H9 (cell line): ENCODE results near the gene MEI4. TPM values are rescaled to one million over a fixed set of nuclear protein-coding genes. Genes with fewer than 3 reads are reported as not detected.

ENCODE experiments used
- DNase-seq: peaks from one replicate; pipeline ENCODE4 v3.0.0-alpha.2; 2017
- H2AFZ ChIP-seq: one replicate; pipeline ENCODE4 v1.6.1; 2013; ENCODE audit warnings: mild to moderate bottlenecking, low read length, control low read depth, moderate library complexity
- H2AK5ac ChIP-seq: 2 replicates; pipeline ENCODE4 v1.6.1; 2013; ENCODE audit warnings: low read length, control low read depth, mixed read lengths; ENCODE audit not compliant: insufficient read length
- H2BK120ac ChIP-seq: one replicate; pipeline ENCODE4 v1.6.1; 2013; ENCODE audit warnings: low read depth, mild to moderate bottlenecking, low read length, control low read depth, inconsistent platforms; ENCODE audit not compliant: poor library complexity, severe bottlenecking
- H2BK12ac ChIP-seq: 2 replicates; pipeline ENCODE4 v1.6.1; 2013; ENCODE audit warnings: low read length, control low read depth, mixed read lengths, low read depth; ENCODE audit not compliant: insufficient read length
- H2BK15ac ChIP-seq: 2 replicates; pipeline ENCODE4 v1.6.1; 2013; ENCODE audit warnings: low read depth, low read length, control low read depth
- H2BK20ac ChIP-seq: one replicate; pipeline ENCODE4 v1.6.1; 2013; ENCODE audit warnings: low read depth, mild to moderate bottlenecking, low read length, control low read depth, inconsistent platforms; ENCODE audit not compliant: poor library complexity, severe bottlenecking
- H2BK5ac ChIP-seq: 2 replicates; pipeline ENCODE4 v1.6.1; 2013; ENCODE audit warnings: low read length, control low read depth, mixed read lengths; ENCODE audit not compliant: insufficient read length
- H3K14ac ChIP-seq: 2 replicates; pipeline ENCODE4 v1.6.1; 2013; ENCODE audit warnings: low read length, control low read depth; ENCODE audit not compliant: insufficient read depth
- H3K18ac ChIP-seq: 2 replicates; pipeline ENCODE4 v1.6.1; 2013; ENCODE audit warnings: low read depth, mild to moderate bottlenecking, mixed read lengths, low read length, control low read depth; ENCODE audit not compliant: insufficient read length
- H3K23ac ChIP-seq: 2 replicates; pipeline ENCODE4 v1.6.1; 2013; ENCODE audit warnings: low read length, control low read depth, mixed read lengths, low read depth; ENCODE audit not compliant: insufficient read length
- H3K23me2 ChIP-seq: 2 replicates; pipeline ENCODE4 v1.6.1; 2013; ENCODE audit warnings: low read depth, mild to moderate bottlenecking, mixed read lengths, low read length, control low read depth; ENCODE audit not compliant: insufficient read length, poor library complexity, severe bottlenecking
- H3K27ac ChIP-seq: 2 replicates; pipeline ENCODE4 v1.5.1; 2013; ENCODE audit warnings: low read length, control low read depth, mixed read lengths, low read depth; ENCODE audit not compliant: insufficient read length
- H3K27me3 ChIP-seq: 2 replicates; pipeline ENCODE4 v1.6.1; 2013; ENCODE audit warnings: low read length, control low read depth, inconsistent platforms; ENCODE audit not compliant: insufficient read depth
- H3K4ac ChIP-seq: 2 replicates; pipeline ENCODE4 v1.6.1; 2013; ENCODE audit warnings: low read depth, mild to moderate bottlenecking, control low read depth, inconsistent platforms, low read length, moderate library complexity
- H3K4me1 ChIP-seq: 2 replicates; pipeline ENCODE4 v1.6.1; 2013; ENCODE audit warnings: low read length, control low read depth, inconsistent platforms; ENCODE audit not compliant: insufficient read depth
- H3K4me2 ChIP-seq: 2 replicates; pipeline ENCODE4 v1.6.1; 2013; ENCODE audit warnings: low read length, control low read depth, mixed read lengths; ENCODE audit not compliant: insufficient read length, insufficient read depth
- H3K56ac ChIP-seq: 2 replicates; pipeline ENCODE4 v1.6.1; 2013; ENCODE audit warnings: low read depth, mild to moderate bottlenecking, mixed read lengths, low read length, control low read depth; ENCODE audit not compliant: insufficient read length
- H3K79me1 ChIP-seq: 2 replicates; pipeline ENCODE4 v1.6.1; 2013; ENCODE audit warnings: low read depth, mild to moderate bottlenecking, moderate library complexity, low read length, control low read depth, inconsistent platforms; ENCODE audit not compliant: insufficient read depth, poor library complexity, severe bottlenecking
- H3K79me2 ChIP-seq: 2 replicates; pipeline ENCODE4 v1.6.1; 2013; ENCODE audit warnings: low read length, control low read depth, inconsistent platforms; ENCODE audit not compliant: insufficient read depth
- H3K9ac ChIP-seq: 2 replicates; pipeline ENCODE4 v1.6.1; 2013; ENCODE audit warnings: low read length, control low read depth, mixed read lengths; ENCODE audit not compliant: insufficient read length; ENCODE audit errors: extremely low read depth
- H3K9me3 ChIP-seq: one replicate; pipeline ENCODE4 v1.6.1; 2013; ENCODE audit warnings: low read depth, low read length, inconsistent platforms; ENCODE audit not compliant: control insufficient read depth
- H3T11ph ChIP-seq: one replicate; pipeline ENCODE4 v1.6.1; 2013; ENCODE audit warnings: mild to moderate bottlenecking, low read length, control low read depth, inconsistent platforms
- H4K20me1 ChIP-seq: one replicate; pipeline ENCODE4 v1.6.1; 2013; ENCODE audit not compliant: control insufficient read depth, insufficient read length, insufficient read depth
- H4K5ac ChIP-seq: 2 replicates; pipeline ENCODE4 v1.6.1; 2013; ENCODE audit warnings: low read depth, mild to moderate bottlenecking, mixed read lengths, low read length, control low read depth; ENCODE audit not compliant: insufficient read length
- H4K8ac ChIP-seq: replicated peaks from 2 replicates; pipeline ENCODE4 v1.6.1; 2013; ENCODE audit warnings: low read length, control low read depth, mixed read lengths, low read depth; ENCODE audit not compliant: insufficient read length
- H4K91ac ChIP-seq: 2 replicates; pipeline ENCODE4 v1.6.1; 2013; ENCODE audit warnings: low read depth, mild to moderate bottlenecking, moderate library complexity, mixed read lengths, low read length, control low read depth; ENCODE audit not compliant: insufficient read length
- H3K27ac Mint-ChIP-seq, 3 experiments: 2 replicates in 2 of 3; 3 replicates in 1 of 3; pipeline ENCODE4 v1.8.0; 2020 to 2021; ENCODE audit warnings: mixed read lengths in 3 of 3, mild to moderate bottlenecking in 1 of 3, moderate library complexity in 1 of 3
- H3K27me3 Mint-ChIP-seq: 2 replicates; pipeline ENCODE4 v1.8.0; 2021; ENCODE audit warnings: low read depth, mild to moderate bottlenecking, moderate library complexity, mixed read lengths
- H3K36me3 Mint-ChIP-seq, 3 experiments: 2 replicates in 2 of 3; 3 replicates in 1 of 3; pipeline ENCODE4 v1.8.0; 2020 to 2021; ENCODE audit warnings: low read depth in 3 of 3, mixed read lengths in 3 of 3; ENCODE audit not compliant: insufficient read depth in 1 of 3
- H3K4me1 Mint-ChIP-seq, 2 experiments: 2 replicates each; pipeline ENCODE4 v1.8.0; 2020; ENCODE audit warnings: mixed read lengths in 2 of 2
- H3K4me3 Mint-ChIP-seq, 2 experiments: 2 replicates in 1 of 2; 3 replicates in 1 of 2; pipeline ENCODE4 v1.8.0; 2020 to 2021; ENCODE audit warnings: mild to moderate bottlenecking in 2 of 2, mixed read lengths in 2 of 2, moderate library complexity in 1 of 2
- H3K9me3 Mint-ChIP-seq, 2 experiments: 2 replicates in 1 of 2; 3 replicates in 1 of 2; pipeline ENCODE4 v1.8.0; 2020; ENCODE audit warnings: mild to moderate bottlenecking in 2 of 2, mixed read lengths in 2 of 2, moderate library complexity in 1 of 2
- CTCF ChIP-seq: fragments of 200-600 bp; sonication (generic); conservative IDR thresholded peaks from 3 replicates; pipeline ENCODE4 v1.8.0; 2021; ENCODE audit warnings: antibody characterized with exemption, mild to moderate bottlenecking
- WGBS: extraction: QIAGEN DNeasy Blood & Tissue Kit; methylation state at CpG from one replicate; pipeline ENCODE4 v1.1.7; 2013; ENCODE audit warnings: missing lambda C conversion rate, low lambda C conversion rate, mixed read lengths; ENCODE audit not compliant: insufficient read length; ENCODE audit errors: extremely low coverage; 5-methylcytosine and 5-hydroxymethylcytosine counted together
- total RNA-seq: library from RNA; stranded (reverse); gene quantifications from 2 replicates; pipeline ENCODE4 v1.2.1, GENCODE V29; 2021

The MEI4 gene
- total RNA-seq, 1 experiment from 2014 or later, result 0.55 TPM

DNA sequence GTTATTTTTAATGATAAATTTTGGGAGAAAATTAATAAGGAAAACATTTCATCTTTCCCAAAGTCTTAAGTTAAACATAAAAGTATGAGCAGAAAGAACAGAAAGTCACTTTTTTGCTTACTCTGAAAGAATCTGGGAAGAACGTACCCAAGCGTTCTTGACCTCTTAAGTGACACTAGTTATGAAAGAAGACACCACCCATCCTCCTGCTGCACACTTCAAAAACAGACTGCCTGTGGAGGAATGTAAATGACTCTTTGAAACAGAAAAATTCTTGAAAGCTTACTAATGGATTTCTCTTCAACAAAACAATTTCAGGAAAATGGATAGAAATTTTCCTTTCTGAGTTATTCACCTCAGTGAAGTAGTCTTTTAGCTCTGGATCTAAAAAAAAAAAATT lies 227.7 kb downstream of the MEI4 start:
- no peak overlapping the region for H4K5ac ChIP-seq
- no peak overlapping the region for H2AFZ ChIP-seq
- no peaks in the 10 kb centered on the region for H3K4me1 ChIP-seq
- H3K23ac ChIP-seq, result no peak overlapping the region
- H3K14ac ChIP-seq, result no peak overlapping the region
- Mint-ChIP-seq H3K27me3 (no peaks in the 10 kb centered on the region), H3K27ac (no peak overlapping the region), H3K36me3 (no peaks in the 10 kb centered on the region), H3K4me1 (peaks cover 0 to 3% of the 10 kb centered on the region in 2 experiments; a peak in 1 of 4 replicates), H3K9me3 (no peaks in the 10 kb centered on the region), H3K4me3 (no peak overlapping the region)
- H3K23me2 ChIP-seq, result no peaks in the 10 kb centered on the region
- no peak overlapping the region for H3K4ac ChIP-seq
- no peak overlapping the region for H4K8ac ChIP-seq
- WGBS, result no CpG with 5 or more reads among the region's 2 CpGs
- DNase-seq, result no peak
- TF ChIP-seq CTCF, result no peak
- no peak overlapping the region for H4K91ac ChIP-seq
- no peaks in the 10 kb centered on the region for H3K79me2 ChIP-seq
- H2BK20ac ChIP-seq, result no peak overlapping the region
- no peak overlapping the region for H3K27ac ChIP-seq
- no peaks in the 10 kb centered on the region for H3K79me1 ChIP-seq
- no peak overlapping the region for H2BK120ac ChIP-seq
- no peak overlapping the region for H2BK15ac ChIP-seq
- no peak overlapping the region for H3K9ac ChIP-seq
- no peaks in the 10 kb centered on the region for H3K9me3 ChIP-seq
- H2BK5ac ChIP-seq, result no peak overlapping the region
- H3K27me3 ChIP-seq, result no peaks in the 10 kb centered on the region
- H3K18ac ChIP-seq, result no peak overlapping the region
- H2BK12ac ChIP-seq, result no peak overlapping the region
- H3T11ph ChIP-seq, result no peak overlapping the region
- H4K20me1 ChIP-seq, result no peaks in the 10 kb centered on the region
- H2AK5ac ChIP-seq, result no peak overlapping the region
- no peak overlapping the region for H3K56ac ChIP-seq
- H3K4me2 ChIP-seq, result no peak overlapping the region
